ENCODE measurements around the gene OSMR. TPM values are rescaled to one million over a fixed set of nuclear protein-coding genes. Genes with fewer than 3 reads are reported as not detected.

The OSMR gene
- polyA plus RNA-seq, 1 of the 3 experiments (the other 2 are of a cell fraction), result 56.0 TPM

DNA sequence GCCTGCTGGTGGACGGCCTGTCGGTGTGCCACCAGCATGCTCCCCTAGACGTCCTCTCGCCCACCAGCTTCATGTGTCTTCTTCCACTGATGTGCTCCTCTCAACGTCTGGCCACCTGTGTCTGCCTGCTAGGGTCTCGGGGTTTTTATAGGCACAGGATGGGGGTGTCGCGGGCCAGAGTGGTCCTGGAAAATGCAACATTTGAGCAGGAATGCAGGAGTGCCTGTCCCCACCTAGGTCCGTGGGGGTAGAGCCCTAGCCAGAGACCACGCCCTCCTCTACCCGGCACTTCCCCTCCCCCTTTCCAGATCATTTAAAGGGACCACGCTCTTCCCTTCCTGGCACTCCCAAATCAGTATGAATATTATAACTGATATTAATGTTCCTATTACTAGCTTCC lies 48.0 kb upstream of the OSMR start:
- H3K36me3 ChIP-seq (replicated peaks in 1 of 2; ENCODE audit: control insufficient read depth in 1 of 2, insufficient read depth in 2 of 2, low read length in 1 of 2), result no peaks in the 10 kb centered on the region
- TF ChIP-seq, protein P1, sequence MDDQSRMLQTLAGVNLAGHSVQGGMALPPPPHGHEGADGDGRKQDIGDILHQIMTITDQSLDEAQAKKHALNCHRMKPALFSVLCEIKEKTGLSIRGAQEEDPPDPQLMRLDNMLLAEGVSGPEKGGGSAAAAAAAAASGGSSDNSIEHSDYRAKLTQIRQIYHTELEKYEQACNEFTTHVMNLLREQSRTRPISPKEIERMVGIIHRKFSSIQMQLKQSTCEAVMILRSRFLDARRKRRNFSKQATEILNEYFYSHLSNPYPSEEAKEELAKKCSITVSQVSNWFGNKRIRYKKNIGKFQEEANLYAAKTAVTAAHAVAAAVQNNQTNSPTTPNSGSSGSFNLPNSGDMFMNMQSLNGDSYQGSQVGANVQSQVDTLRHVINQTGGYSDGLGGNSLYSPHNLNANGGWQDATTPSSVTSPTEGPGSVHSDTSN (IDR thresholded peaks at IDR 0.05), result no peak
- TF ChIP-seq POLR2AphosphoS5 (IDR thresholded peaks at IDR 0.05; ENCODE audit: low read depth, low read length) (no peak), NFIC (IDR thresholded peaks at IDR 0.05; ENCODE audit: borderline replicate concordance) (no peak), EP300 (IDR thresholded peaks at IDR 0.05; ENCODE audit: borderline replicate concordance in 1 of 2, low read depth in 1 of 2, low read length in 1 of 2) (no peak), TCF12 (IDR thresholded peaks at IDR 0.05) (no peak), NRF1 (IDR thresholded peaks at IDR 0.05; ENCODE audit: low read depth, low read length) (no peak), ELF1 (IDR thresholded peaks at IDR 0.05) (no peak), FOSL2 (IDR thresholded peaks at IDR 0.05; ENCODE audit: borderline replicate concordance, low read depth) (no peak), FOXJ3 (CRISPR knock-in tag; IDR thresholded peaks at IDR 0.05) (no peak), FOXM1 (IDR thresholded peaks at IDR 0.05; ENCODE audit: low read depth) (no peak), RFX5 (IDR thresholded peaks at IDR 0.05; ENCODE audit: low read length) (no peak), RCOR1 (IDR thresholded peaks at IDR 0.05; ENCODE audit: low read length) (no peak), YY1 (IDR thresholded peaks at IDR 0.05; ENCODE audit: low read depth) (no peak), SIN3A (IDR thresholded peaks at IDR 0.05; ENCODE audit: borderline replicate concordance, low read depth, low read length) (no peak)
- TF ChIP-seq, protein P2, sequence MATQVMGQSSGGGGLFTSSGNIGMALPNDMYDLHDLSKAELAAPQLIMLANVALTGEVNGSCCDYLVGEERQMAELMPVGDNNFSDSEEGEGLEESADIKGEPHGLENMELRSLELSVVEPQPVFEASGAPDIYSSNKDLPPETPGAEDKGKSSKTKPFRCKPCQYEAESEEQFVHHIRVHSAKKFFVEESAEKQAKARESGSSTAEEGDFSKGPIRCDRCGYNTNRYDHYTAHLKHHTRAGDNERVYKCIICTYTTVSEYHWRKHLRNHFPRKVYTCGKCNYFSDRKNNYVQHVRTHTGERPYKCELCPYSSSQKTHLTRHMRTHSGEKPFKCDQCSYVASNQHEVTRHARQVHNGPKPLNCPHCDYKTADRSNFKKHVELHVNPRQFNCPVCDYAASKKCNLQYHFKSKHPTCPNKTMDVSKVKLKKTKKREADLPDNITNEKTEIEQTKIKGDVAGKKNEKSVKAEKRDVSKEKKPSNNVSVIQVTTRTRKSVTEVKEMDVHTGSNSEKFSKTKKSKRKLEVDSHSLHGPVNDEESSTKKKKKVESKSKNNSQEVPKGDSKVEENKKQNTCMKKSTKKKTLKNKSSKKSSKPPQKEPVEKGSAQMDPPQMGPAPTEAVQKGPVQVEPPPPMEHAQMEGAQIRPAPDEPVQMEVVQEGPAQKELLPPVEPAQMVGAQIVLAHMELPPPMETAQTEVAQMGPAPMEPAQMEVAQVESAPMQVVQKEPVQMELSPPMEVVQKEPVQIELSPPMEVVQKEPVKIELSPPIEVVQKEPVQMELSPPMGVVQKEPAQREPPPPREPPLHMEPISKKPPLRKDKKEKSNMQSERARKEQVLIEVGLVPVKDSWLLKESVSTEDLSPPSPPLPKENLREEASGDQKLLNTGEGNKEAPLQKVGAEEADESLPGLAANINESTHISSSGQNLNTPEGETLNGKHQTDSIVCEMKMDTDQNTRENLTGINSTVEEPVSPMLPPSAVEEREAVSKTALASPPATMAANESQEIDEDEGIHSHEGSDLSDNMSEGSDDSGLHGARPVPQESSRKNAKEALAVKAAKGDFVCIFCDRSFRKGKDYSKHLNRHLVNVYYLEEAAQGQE (IDR thresholded peaks at IDR 0.05; ENCODE audit: low read depth, low read length), result no peak
- TF ChIP-seq, protein P3, sequence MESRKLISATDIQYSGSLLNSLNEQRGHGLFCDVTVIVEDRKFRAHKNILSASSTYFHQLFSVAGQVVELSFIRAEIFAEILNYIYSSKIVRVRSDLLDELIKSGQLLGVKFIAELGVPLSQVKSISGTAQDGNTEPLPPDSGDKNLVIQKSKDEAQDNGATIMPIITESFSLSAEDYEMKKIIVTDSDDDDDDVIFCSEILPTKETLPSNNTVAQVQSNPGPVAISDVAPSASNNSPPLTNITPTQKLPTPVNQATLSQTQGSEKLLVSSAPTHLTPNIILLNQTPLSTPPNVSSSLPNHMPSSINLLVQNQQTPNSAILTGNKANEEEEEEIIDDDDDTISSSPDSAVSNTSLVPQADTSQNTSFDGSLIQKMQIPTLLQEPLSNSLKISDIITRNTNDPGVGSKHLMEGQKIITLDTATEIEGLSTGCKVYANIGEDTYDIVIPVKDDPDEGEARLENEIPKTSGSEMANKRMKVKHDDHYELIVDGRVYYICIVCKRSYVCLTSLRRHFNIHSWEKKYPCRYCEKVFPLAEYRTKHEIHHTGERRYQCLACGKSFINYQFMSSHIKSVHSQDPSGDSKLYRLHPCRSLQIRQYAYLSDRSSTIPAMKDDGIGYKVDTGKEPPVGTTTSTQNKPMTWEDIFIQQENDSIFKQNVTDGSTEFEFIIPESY (IDR thresholded peaks at IDR 0.05; ENCODE audit: borderline replicate concordance, low read depth), result no peak
- TF ChIP-seq, protein P4, sequence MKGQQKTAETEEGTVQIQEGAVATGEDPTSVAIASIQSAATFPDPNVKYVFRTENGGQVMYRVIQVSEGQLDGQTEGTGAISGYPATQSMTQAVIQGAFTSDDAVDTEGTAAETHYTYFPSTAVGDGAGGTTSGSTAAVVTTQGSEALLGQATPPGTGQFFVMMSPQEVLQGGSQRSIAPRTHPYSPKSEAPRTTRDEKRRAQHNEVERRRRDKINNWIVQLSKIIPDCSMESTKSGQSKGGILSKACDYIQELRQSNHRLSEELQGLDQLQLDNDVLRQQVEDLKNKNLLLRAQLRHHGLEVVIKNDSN (IDR thresholded peaks at IDR 0.05; ENCODE audit: borderline replicate concordance, low read depth), result no peak
- TF ChIP-seq, protein P5, sequence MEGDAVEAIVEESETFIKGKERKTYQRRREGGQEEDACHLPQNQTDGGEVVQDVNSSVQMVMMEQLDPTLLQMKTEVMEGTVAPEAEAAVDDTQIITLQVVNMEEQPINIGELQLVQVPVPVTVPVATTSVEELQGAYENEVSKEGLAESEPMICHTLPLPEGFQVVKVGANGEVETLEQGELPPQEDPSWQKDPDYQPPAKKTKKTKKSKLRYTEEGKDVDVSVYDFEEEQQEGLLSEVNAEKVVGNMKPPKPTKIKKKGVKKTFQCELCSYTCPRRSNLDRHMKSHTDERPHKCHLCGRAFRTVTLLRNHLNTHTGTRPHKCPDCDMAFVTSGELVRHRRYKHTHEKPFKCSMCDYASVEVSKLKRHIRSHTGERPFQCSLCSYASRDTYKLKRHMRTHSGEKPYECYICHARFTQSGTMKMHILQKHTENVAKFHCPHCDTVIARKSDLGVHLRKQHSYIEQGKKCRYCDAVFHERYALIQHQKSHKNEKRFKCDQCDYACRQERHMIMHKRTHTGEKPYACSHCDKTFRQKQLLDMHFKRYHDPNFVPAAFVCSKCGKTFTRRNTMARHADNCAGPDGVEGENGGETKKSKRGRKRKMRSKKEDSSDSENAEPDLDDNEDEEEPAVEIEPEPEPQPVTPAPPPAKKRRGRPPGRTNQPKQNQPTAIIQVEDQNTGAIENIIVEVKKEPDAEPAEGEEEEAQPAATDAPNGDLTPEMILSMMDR (IDR thresholded peaks at IDR 0.05), result no peak
- no peaks in the 10 kb centered on the region for H4K20me1 ChIP-seq (ENCODE audit: insufficient read depth)
- H2AFZ ChIP-seq (ENCODE audit: low read depth), result no peak overlapping the region
- POLR2A ChIA-PET, result no interaction called here
- H3F3A ChIP-seq (replicated peaks; ENCODE audit: insufficient read depth), result no peaks in the 10 kb centered on the region
- CTCF ChIA-PET, result interaction anchor here (4.7 kb wide), 1 partner anchor 11 kb away, joined by 42 read pairs; no protein-coding TSS in a partner anchor
- H3K9me2 ChIP-seq, result no peaks in the 10 kb centered on the region
- H3K4me3 ChIP-seq (ENCODE audit: low read depth in 2 of 2, low read length in 1 of 2), result no peak overlapping the region
- H3K27me3 ChIP-seq (ENCODE audit: insufficient read depth), result no peaks in the 10 kb centered on the region
- H3K4me1 ChIP-seq (ENCODE audit: control insufficient read depth in 1 of 2, insufficient read depth in 2 of 2, low read depth in 1 of 2, low read length in 1 of 2), result no peaks in the 10 kb centered on the region; a peak in 1 of 4 replicates
- no peaks in the 10 kb centered on the region for H3K9me3 ChIP-seq
- 82% methylated on average over 9 of the region's 12 CpGs for WGBS (ENCODE audit: low lambda C conversion rate)
- no peak overlapping the region for H3K4me2 ChIP-seq
- no peak for DNase-seq
- no peaks in the 10 kb centered on the region for H3K79me2 ChIP-seq (ENCODE audit: insufficient read depth)
- H3K9ac ChIP-seq, result no peak overlapping the region
- no peak overlapping the region for H3K27ac ChIP-seq (ENCODE audit: low read depth in 2 of 2, low read length in 1 of 2)

Measured in SK-N-SH (cell line).